Measurements from ENCODE around the gene COG4. TPM values are rescaled to one million over a fixed set of nuclear protein-coding genes. Genes with fewer than 3 reads are reported as not detected.
A peak's percentile ranks its signal among the peaks of the same experiment; 100 is the strongest.

COG4 gene
- total and polyA plus RNA-seq, 2 experiments from 2014 or later = 28.8 to 38.1 TPM

DNA sequence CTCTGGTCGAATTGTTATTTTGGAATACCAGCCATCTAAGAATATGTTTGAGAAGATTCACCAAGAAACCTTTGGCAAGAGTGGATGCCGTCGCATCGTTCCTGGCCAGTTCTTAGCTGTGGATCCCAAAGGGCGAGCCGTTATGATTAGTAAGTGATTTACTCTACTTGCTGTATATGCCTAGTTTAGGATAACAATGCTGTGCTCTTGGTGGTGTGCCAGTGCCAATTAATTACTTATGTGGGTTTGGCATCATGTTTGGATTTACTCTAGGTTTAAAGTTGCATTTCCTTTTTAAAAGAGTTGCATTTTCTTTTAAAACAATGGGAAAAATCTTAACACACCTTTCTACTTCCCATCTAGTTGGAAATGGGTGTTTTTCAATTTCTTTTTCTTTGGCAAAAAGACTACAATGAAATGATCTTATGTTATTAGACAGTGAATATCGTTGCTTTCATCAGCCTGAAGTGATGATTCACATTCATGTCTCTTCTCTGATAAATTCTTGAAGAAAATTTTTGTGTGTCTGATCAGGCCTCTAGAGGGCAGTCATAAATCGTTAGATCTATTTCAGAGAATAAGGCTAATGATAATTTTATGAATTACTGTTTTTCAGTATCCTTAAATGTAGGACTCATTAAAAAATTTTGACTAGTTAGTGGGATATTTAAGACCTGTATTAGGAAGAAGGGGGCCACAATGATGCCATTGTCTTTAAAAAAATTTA lies 5.9 kb upstream of the COG4 start:
- ATAC-seq (no peak), DNase-seq (ENCODE audit: low spot score) (peak; percentile 46)
- H3K27ac Mint-ChIP-seq = no peak overlapping the region
- Histone ChIP-seq H3K4me1 (ENCODE audit: insufficient read depth) (peaks cover 19% of the 10 kb centered on the region), H3K4me2 (no peak overlapping the region), H4K20me1 (replicated peaks; ENCODE audit: insufficient read depth) (peaks cover 78% of the 10 kb centered on the region), H3F3A (replicated peaks; ENCODE audit: low read depth) (peaks cover 55% of the 10 kb centered on the region), H2AFZ (no peak overlapping the region), H3K36me3 (ENCODE audit: insufficient read depth) (peaks cover 71% of the 10 kb centered on the region), H3K79me2 (replicated peaks; ENCODE audit: insufficient read depth) (peaks cover 100% of the 10 kb centered on the region), H3K27me3 (ENCODE audit: insufficient read depth) (no peaks in the 10 kb centered on the region), H3K27ac (ENCODE audit: low read depth) (no peak overlapping the region), H3K4me3 (no peak overlapping the region), H3K9me2 (ENCODE audit: insufficient read depth) (no peaks in the 10 kb centered on the region)
- H3K27me3 Mint-ChIP-seq (ENCODE audit: insufficient read depth, low read depth, poor library complexity) = peaks cover 14% of the 10 kb centered on the region
- TF ChIP-seq EZH2phosphoT487 (IDR thresholded peaks at IDR 0.05; ENCODE audit: unreplicated experiment) (peak; percentile 49), ZNF331 (CRISPR knock-in tag; IDR thresholded peaks at IDR 0.05; ENCODE audit: low read depth) (no peak)
- TF ChIP-seq, protein P1, sequence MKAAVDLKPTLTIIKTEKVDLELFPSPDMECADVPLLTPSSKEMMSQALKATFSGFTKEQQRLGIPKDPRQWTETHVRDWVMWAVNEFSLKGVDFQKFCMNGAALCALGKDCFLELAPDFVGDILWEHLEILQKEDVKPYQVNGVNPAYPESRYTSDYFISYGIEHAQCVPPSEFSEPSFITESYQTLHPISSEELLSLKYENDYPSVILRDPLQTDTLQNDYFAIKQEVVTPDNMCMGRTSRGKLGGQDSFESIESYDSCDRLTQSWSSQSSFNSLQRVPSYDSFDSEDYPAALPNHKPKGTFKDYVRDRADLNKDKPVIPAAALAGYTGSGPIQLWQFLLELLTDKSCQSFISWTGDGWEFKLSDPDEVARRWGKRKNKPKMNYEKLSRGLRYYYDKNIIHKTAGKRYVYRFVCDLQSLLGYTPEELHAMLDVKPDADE (IDR thresholded peaks at IDR 0.05) = no peak
- TF ChIP-seq, protein P2, sequence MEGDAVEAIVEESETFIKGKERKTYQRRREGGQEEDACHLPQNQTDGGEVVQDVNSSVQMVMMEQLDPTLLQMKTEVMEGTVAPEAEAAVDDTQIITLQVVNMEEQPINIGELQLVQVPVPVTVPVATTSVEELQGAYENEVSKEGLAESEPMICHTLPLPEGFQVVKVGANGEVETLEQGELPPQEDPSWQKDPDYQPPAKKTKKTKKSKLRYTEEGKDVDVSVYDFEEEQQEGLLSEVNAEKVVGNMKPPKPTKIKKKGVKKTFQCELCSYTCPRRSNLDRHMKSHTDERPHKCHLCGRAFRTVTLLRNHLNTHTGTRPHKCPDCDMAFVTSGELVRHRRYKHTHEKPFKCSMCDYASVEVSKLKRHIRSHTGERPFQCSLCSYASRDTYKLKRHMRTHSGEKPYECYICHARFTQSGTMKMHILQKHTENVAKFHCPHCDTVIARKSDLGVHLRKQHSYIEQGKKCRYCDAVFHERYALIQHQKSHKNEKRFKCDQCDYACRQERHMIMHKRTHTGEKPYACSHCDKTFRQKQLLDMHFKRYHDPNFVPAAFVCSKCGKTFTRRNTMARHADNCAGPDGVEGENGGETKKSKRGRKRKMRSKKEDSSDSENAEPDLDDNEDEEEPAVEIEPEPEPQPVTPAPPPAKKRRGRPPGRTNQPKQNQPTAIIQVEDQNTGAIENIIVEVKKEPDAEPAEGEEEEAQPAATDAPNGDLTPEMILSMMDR (conservative IDR thresholded peaks at IDR 0.05; ENCODE audit: low read depth in 2 of 2) = peak in 1 of 2 experiments; percentile 63; a peak in 3 of 4 replicates
- TF ChIP-seq, protein P3, sequence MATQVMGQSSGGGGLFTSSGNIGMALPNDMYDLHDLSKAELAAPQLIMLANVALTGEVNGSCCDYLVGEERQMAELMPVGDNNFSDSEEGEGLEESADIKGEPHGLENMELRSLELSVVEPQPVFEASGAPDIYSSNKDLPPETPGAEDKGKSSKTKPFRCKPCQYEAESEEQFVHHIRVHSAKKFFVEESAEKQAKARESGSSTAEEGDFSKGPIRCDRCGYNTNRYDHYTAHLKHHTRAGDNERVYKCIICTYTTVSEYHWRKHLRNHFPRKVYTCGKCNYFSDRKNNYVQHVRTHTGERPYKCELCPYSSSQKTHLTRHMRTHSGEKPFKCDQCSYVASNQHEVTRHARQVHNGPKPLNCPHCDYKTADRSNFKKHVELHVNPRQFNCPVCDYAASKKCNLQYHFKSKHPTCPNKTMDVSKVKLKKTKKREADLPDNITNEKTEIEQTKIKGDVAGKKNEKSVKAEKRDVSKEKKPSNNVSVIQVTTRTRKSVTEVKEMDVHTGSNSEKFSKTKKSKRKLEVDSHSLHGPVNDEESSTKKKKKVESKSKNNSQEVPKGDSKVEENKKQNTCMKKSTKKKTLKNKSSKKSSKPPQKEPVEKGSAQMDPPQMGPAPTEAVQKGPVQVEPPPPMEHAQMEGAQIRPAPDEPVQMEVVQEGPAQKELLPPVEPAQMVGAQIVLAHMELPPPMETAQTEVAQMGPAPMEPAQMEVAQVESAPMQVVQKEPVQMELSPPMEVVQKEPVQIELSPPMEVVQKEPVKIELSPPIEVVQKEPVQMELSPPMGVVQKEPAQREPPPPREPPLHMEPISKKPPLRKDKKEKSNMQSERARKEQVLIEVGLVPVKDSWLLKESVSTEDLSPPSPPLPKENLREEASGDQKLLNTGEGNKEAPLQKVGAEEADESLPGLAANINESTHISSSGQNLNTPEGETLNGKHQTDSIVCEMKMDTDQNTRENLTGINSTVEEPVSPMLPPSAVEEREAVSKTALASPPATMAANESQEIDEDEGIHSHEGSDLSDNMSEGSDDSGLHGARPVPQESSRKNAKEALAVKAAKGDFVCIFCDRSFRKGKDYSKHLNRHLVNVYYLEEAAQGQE (IDR thresholded peaks at IDR 0.05; ENCODE audit: unreplicated experiment) = no peak
- peaks cover 26% of the 10 kb centered on the region for H3K4me1 Mint-ChIP-seq
- peaks cover 97% of the 10 kb centered on the region for H3K36me3 Mint-ChIP-seq (ENCODE audit: low read depth)
- no peaks in the 10 kb centered on the region; the same call in 2 of the 3 replicates for H3K9me3 Mint-ChIP-seq
- no peak overlapping the region for H3K4me3 Mint-ChIP-seq

DNA sequence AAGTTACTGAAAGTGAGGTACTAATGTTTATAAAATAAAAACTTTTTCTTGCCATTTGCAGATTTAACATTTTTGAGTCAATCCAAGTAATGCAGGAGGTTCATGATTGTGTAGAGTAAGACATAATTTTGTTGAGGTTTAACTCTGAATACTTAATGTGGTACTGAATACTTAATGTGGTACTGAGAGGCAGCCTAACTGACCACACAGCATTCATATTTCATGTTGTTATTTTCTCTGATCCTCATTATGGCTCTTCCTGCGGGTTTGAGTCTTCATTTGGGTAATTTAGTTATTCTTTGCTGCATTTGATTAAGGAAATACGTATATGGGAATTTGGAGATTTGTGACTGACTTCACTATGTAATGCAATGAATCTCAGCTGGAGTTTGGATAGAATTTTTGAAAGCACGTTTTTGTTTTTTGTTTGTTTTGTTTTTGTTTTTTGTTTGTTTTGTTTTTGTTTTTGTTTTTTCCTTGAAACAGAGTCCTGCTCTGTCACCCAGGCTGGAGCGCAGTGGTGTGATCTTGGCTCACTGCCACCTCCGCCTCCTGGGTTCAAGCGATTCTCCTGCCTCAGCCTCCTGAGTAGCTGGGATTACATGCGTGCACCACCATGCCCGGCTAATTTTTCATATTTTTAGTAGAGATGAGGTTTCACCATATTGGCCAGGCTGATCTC lies 4.1 kb upstream of the COG4 start:
- H3K79me2 ChIP-seq (replicated peaks; ENCODE audit: insufficient read depth) = peaks cover 94% of the 10 kb centered on the region
- H3K9me3 Mint-ChIP-seq = no peaks in the 10 kb centered on the region; the same call in 1 of the 3 replicates
- ATAC-seq (no peak), DNase-seq (ENCODE audit: low spot score) (no peak)
- peaks cover 39% of the 10 kb centered on the region for H3F3A ChIP-seq (replicated peaks; ENCODE audit: low read depth)
- H3K4me3 ChIP-seq = 0 out of 2 replicates have a peak overlapping the region, but pooled peaks have one; percentile 85
- TF ChIP-seq, protein P3 (IDR thresholded peaks at IDR 0.05; ENCODE audit: unreplicated experiment) = no peak
- TF ChIP-seq NANOG (IDR thresholded peaks at IDR 0.05; ENCODE audit: borderline replicate concordance) (no peak), JUNB (IDR thresholded peaks at IDR 0.05; ENCODE audit: unreplicated experiment) (no peak), STAT1 (IDR thresholded peaks at IDR 0.05; ENCODE audit: unreplicated experiment) (no peak)
- H4K20me1 ChIP-seq (replicated peaks; ENCODE audit: insufficient read depth) = peaks cover 61% of the 10 kb centered on the region
- no peak overlapping the region for H2AFZ ChIP-seq
- no peaks in the 10 kb centered on the region for H3K9me2 ChIP-seq (ENCODE audit: insufficient read depth)
- peaks cover 19% of the 10 kb centered on the region for H3K4me1 ChIP-seq (ENCODE audit: insufficient read depth)
- H3K27ac ChIP-seq (ENCODE audit: low read depth) = no peak overlapping the region
- peak overlapping the region; percentile 99 for H3K4me3 Mint-ChIP-seq
- H3K27me3 Mint-ChIP-seq (ENCODE audit: insufficient read depth, low read depth, poor library complexity) = peaks cover 24% of the 10 kb centered on the region
- H3K36me3 Mint-ChIP-seq (ENCODE audit: low read depth) = peaks cover 86% of the 10 kb centered on the region
- peak overlapping the region; percentile 94; the same call in 1 of the 2 replicates for H3K4me2 ChIP-seq
- peaks cover 28% of the 10 kb centered on the region for H3K4me1 Mint-ChIP-seq
- H3K36me3 ChIP-seq (ENCODE audit: insufficient read depth) = peaks cover 54% of the 10 kb centered on the region
- H3K27ac Mint-ChIP-seq = no peak overlapping the region
- H3K27me3 ChIP-seq (ENCODE audit: insufficient read depth) = no peaks in the 10 kb centered on the region
